Thyroid gland (tissue), 4 donors: ENCODE data around the gene EFNB2. TPM values are rescaled to one million over a fixed set of nuclear protein-coding genes. Genes with fewer than 3 reads are reported as not detected.

Source experiments
- DNase-seq, 2 donors: peaks; one replicate each; pipeline ENCODE4 v3.0.0-alpha.2; 2019
- H3K27ac ChIP-seq, 3 donors: fragments of 200-600 bp; sonication (generic); 1 replicate in 2 of 3; 2 replicates in 1 of 3; pipeline ENCODE4 v1.5.1; 2016 to 2019; ENCODE audit warnings: mild to moderate bottlenecking in 1 of 3, moderate library complexity in 1 of 3
- H3K27me3 ChIP-seq: fragments of 200-600 bp; sonication (generic); one replicate; pipeline ENCODE4 v1.5.1; 2019
- H3K36me3 ChIP-seq, 2 donors: fragments of 200-600 bp; sonication (generic); one replicate each; pipeline ENCODE4 v1.5.1; 2016 to 2019
- H3K4me1 ChIP-seq, 2 donors: fragments of 200-600 bp; sonication (generic); one replicate each; pipeline ENCODE4 v1.5.1; 2017 to 2019
- H3K4me3 ChIP-seq, 3 donors: fragments of 200-600 bp; sonication (generic); replicated peaks in 1 of 3; 1 replicate in 2 of 3; 2 replicates in 1 of 3; pipeline ENCODE4 v1.5.1; 2016; ENCODE audit warnings: mild to moderate bottlenecking in 1 of 3
- H3K9me3 ChIP-seq: fragments of 200-600 bp; sonication (generic); one replicate; pipeline ENCODE4 v1.5.1; 2017
- POLR2A ChIP-seq, 2 donors: fragments of 450-650 bp; IDR thresholded peaks; one replicate each; pipeline ENCODE4 v1.6.1; 2017; ENCODE audit warnings: antibody characterized with exemption in 2 of 2, mild to moderate bottlenecking in 2 of 2, moderate library complexity in 1 of 2
- WGBS, 2 donors: methylation state at CpG; one replicate each; pipeline ENCODE4 v1.1.5; 2017; 5-methylcytosine and 5-hydroxymethylcytosine counted together
- intact Hi-C: fragments of 100-400 bp; cut with DNase I; formaldehyde crosslinking; loops from one replicate; pipeline ENCODE4 v1.15.1; 2023
- total RNA-seq, 4 donors: library from RNA; depleted of rRNA; stranded (reverse); fragments of >200 nt; gene quantifications; one replicate each; pipeline ENCODE4 v1.2.3, GENCODE V29; 2016
- TF ChIP-seq, protein P1 (sequence below), 6 experiments: fragments of 200-600 bp in 3 of 6; fragments of 450-650 bp in 3 of 6; sonication (generic) in 3 of 6; IDR thresholded peaks; one replicate each; pipeline ENCODE4 v1.5.1; 2016 to 2019; ENCODE audit warnings: antibody characterized with exemption in 6 of 6, mild to moderate bottlenecking in 2 of 6, inconsistent platforms in 1 of 6, moderate library complexity in 1 of 6

Gene EFNB2
- total RNA-seq, 4 donors from 2014 or later: 10.8 to 22.5 (median 17.0) TPM

- Histone ChIP-seq H3K27ac (peak overlapping the region in 1 of 3 donors; percentile 20), H3K9me3 (no peaks in the 10 kb centered on the region), H3K36me3 (no peaks in the 10 kb centered on the region), H3K4me3 (no peak overlapping the region), H3K4me1 (peaks cover 9% of the 10 kb centered on the region in 2 donors), H3K27me3 (no peaks in the 10 kb centered on the region)
- WGBS, 2 donors: 61 to 62% methylated on average over 12 of the region's 12 CpGs
- TF ChIP-seq, protein P1, sequence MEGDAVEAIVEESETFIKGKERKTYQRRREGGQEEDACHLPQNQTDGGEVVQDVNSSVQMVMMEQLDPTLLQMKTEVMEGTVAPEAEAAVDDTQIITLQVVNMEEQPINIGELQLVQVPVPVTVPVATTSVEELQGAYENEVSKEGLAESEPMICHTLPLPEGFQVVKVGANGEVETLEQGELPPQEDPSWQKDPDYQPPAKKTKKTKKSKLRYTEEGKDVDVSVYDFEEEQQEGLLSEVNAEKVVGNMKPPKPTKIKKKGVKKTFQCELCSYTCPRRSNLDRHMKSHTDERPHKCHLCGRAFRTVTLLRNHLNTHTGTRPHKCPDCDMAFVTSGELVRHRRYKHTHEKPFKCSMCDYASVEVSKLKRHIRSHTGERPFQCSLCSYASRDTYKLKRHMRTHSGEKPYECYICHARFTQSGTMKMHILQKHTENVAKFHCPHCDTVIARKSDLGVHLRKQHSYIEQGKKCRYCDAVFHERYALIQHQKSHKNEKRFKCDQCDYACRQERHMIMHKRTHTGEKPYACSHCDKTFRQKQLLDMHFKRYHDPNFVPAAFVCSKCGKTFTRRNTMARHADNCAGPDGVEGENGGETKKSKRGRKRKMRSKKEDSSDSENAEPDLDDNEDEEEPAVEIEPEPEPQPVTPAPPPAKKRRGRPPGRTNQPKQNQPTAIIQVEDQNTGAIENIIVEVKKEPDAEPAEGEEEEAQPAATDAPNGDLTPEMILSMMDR (IDR thresholded peaks at IDR 0.05): peak in 3 of 6 experiments; percentile 38 to 47 (median 44)
- no peak for TF ChIP-seq POLR2A (IDR thresholded peaks at IDR 0.05)
- no peak for DNase-seq
- intact Hi-C loops: no loop called here
Observed at GRCh38 chr13:106520251-106521054, 15.0 kb downstream of the EFNB2 start.

DNA sequence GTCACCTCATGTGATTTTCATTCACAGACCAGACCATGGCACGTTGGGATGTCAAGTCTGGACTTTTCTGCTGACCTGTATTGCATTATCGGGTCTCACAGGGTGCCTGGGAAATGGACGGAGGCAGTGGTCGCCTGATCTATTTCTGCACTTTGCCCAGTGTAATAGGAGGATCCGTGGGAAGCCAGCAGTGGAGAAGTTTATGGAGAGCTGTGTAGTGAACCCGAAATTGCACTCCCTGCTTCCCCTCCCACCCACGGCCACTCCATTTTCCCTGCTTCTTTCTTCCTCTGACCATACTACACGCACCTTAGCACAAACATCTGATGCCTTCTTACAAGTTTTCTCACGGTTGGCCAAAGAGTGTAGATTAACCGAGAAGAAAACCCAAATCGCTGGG lies 16.9 kb downstream of the EFNB2 start:
- intact Hi-C loops: no loop called here
- 84 to 90% methylated on average over 11 of the region's 11 CpGs for WGBS, 2 donors
- no peaks in the 10 kb centered on the region for H3K27me3 ChIP-seq
- TF ChIP-seq, protein P1 (IDR thresholded peaks at IDR 0.05): no peak
- no peak for TF ChIP-seq POLR2A (IDR thresholded peaks at IDR 0.05)
- H3K4me1 ChIP-seq: peaks cover 9% of the 10 kb centered on the region in 2 donors
- no peak overlapping the region for H3K4me3 ChIP-seq
- H3K36me3 ChIP-seq: no peaks in the 10 kb centered on the region
- no peak overlapping the region for H3K27ac ChIP-seq
- DNase-seq: no peak
- no peaks in the 10 kb centered on the region for H3K9me3 ChIP-seq

- no peak overlapping the region for H3K27ac ChIP-seq
- peaks cover 9% of the 10 kb centered on the region in 2 donors for H3K4me1 ChIP-seq
Observed at GRCh38 chr13:106517109-106517847, 18.2 kb downstream of the EFNB2 start.

GRCh38 chr13:106515635-106516254 lies 19.7 kb downstream of the EFNB2 start:
- WGBS, 2 donors: 83 to 84% methylated on average over 5 of the region's 5 CpGs
- no peaks in the 10 kb centered on the region for H3K27me3 ChIP-seq
- H3K27ac ChIP-seq: no peak overlapping the region
- peaks cover 0 to under 1% of the 10 kb centered on the region in 2 donors for H3K4me1 ChIP-seq
- H3K36me3 ChIP-seq: no peaks in the 10 kb centered on the region
- no peak for DNase-seq
- TF ChIP-seq, protein P1 (IDR thresholded peaks at IDR 0.05): no peak
- no peak for TF ChIP-seq POLR2A (IDR thresholded peaks at IDR 0.05)
- H3K9me3 ChIP-seq: no peaks in the 10 kb centered on the region
- intact Hi-C loops: no loop called here
- H3K4me3 ChIP-seq: no peak overlapping the region

More at GRCh38 chr13:106517109-106517847, 18.2 kb downstream of the EFNB2 start:
- intact Hi-C loops: no loop called here
- 81 to 90% methylated on average over 4 of the region's 4 CpGs for WGBS, 2 donors
- DNase-seq: no peak
- Histone ChIP-seq H3K9me3 (no peaks in the 10 kb centered on the region), H3K27me3 (no peaks in the 10 kb centered on the region), H3K4me3 (no peak overlapping the region), H3K36me3 (no peaks in the 10 kb centered on the region)
- no peak for TF ChIP-seq POLR2A (IDR thresholded peaks at IDR 0.05)
- TF ChIP-seq, protein P1 (IDR thresholded peaks at IDR 0.05): no peak
